GM12878 (cell line): Measurements from ENCODE around the gene RAD51B. TPM values are rescaled to one million over a fixed set of nuclear protein-coding genes. Genes with fewer than 3 reads are reported as not detected.

Experiments
- ATF7 ChIP-seq: fragments of 450-650 bp; IDR thresholded peaks from 2 replicates; pipeline ENCODE4 v1.6.1; 2016; ENCODE audit warnings: low read depth, mild to moderate bottlenecking
- BACH1 ChIP-seq: fragments of 450-650 bp; IDR thresholded peaks from 2 replicates; pipeline ENCODE4 v1.6.1; 2017; ENCODE audit warnings: mild to moderate bottlenecking, borderline replicate concordance
- BRCA1 ChIP-seq: IDR thresholded peaks from 2 replicates; pipeline ENCODE4 v1.6.1; 2011; ENCODE audit warnings: low read depth, low read length, improper control_type of control experiment
- CHD4 ChIP-seq: fragments of 200-600 bp; sonication (generic); IDR thresholded peaks from 2 replicates; pipeline ENCODE4 v1.6.1; 2016; ENCODE audit warnings: mild to moderate bottlenecking
- EED ChIP-seq: sonication (generic); IDR thresholded peaks from 2 replicates; pipeline ENCODE4 v1.6.1; 2016; ENCODE audit warnings: antibody characterized with exemption, low read depth
- EGR1 ChIP-seq, 2 experiments: IDR thresholded peaks; 1 replicate in 1 of 2; 2 replicates in 1 of 2; pipeline ENCODE4 v1.6.1; 2011 to 2012; ENCODE audit warnings: low read depth in 2 of 2, low read length in 2 of 2, borderline replicate concordance in 1 of 2, mild to moderate bottlenecking in 1 of 2, moderate library complexity in 1 of 2
- EP300 ChIP-seq, 2 experiments: fragments of 150-350 bp in 1 of 2; IDR thresholded peaks; 2 replicates each; pipeline ENCODE4 v1.6.1; 2011 to 2012; ENCODE audit warnings: low read depth in 2 of 2, low read length in 2 of 2, borderline replicate concordance in 1 of 2, improper control_type of control experiment in 1 of 2, inconsistent platforms in 1 of 2; ENCODE audit not compliant: control insufficient read depth in 1 of 2
- ETV6 ChIP-seq, 2 experiments: fragments of 450-650 bp in 1 of 2; IDR thresholded peaks in 1 of 2; conservative IDR thresholded peaks in 1 of 2; 2 replicates each; pipeline ENCODE4 v1.6.1; 2014; ENCODE audit warnings: antibody characterized with exemption in 1 of 2, borderline replicate concordance in 1 of 2, low read depth in 1 of 2, mild to moderate bottlenecking in 1 of 2, moderate library complexity in 1 of 2
- FOXM1 ChIP-seq: IDR thresholded peaks from 2 replicates; pipeline ENCODE4 v1.6.1; 2012; ENCODE audit warnings: low read depth, mild to moderate bottlenecking, inconsistent platforms, low read length, moderate library complexity
- HDAC2 ChIP-seq: fragments of 200-600 bp; sonication (generic); IDR thresholded peaks from 2 replicates; pipeline ENCODE4 v1.6.1; 2017
- HDGF ChIP-seq: fragments of 450-650 bp; IDR thresholded peaks from 2 replicates; pipeline ENCODE4 v1.6.1; 2016; ENCODE audit warnings: antibody characterized with exemption
- HSF1 ChIP-seq: fragments of 150-350 bp; IDR thresholded peaks from 2 replicates; pipeline ENCODE4 v1.6.1; 2014; ENCODE audit warnings: mild to moderate bottlenecking, low read depth, low read length
- KAT2A ChIP-seq: conservative IDR thresholded peaks from 2 replicates; pipeline ENCODE4 v1.6.1; 2011; ENCODE audit warnings: low read depth, low read length; ENCODE audit not compliant: control insufficient read depth
- MEF2A ChIP-seq: IDR thresholded peaks from 2 replicates; pipeline ENCODE4 v1.6.1; 2011; ENCODE audit warnings: low read depth, mild to moderate bottlenecking, low read length, moderate library complexity; ENCODE audit not compliant: insufficient read depth
- MYB ChIP-seq: fragments of 150-350 bp; IDR thresholded peaks from 2 replicates; pipeline ENCODE4 v1.6.1; 2014; ENCODE audit warnings: mild to moderate bottlenecking, low read depth, low read length, borderline replicate concordance
- MYC ChIP-seq: IDR thresholded peaks from 2 replicates; pipeline ENCODE4 v1.6.1; 2011; ENCODE audit warnings: mild to moderate bottlenecking, low read length, moderate library complexity, inconsistent platforms; ENCODE audit not compliant: insufficient read depth, insufficient replicate concordance, insufficient read length, severe bottlenecking
- NRF1 ChIP-seq: conservative IDR thresholded peaks from 2 replicates; pipeline ENCODE4 v1.6.1; 2011; ENCODE audit warnings: mild to moderate bottlenecking, low read depth, low read length, improper control_type of control experiment
- PAX5 ChIP-seq: IDR thresholded peaks from 2 replicates; pipeline ENCODE4 v1.6.1; 2011; ENCODE audit warnings: low read depth, low read length, borderline replicate concordance
- PAX8 ChIP-seq: fragments of 450-650 bp; IDR thresholded peaks from 2 replicates; pipeline ENCODE4 v1.6.1; 2017; ENCODE audit warnings: mild to moderate bottlenecking, moderate library complexity
- POLR2A ChIP-seq: IDR thresholded peaks from 2 replicates; pipeline ENCODE4 v1.6.1; 2011; ENCODE audit warnings: low read depth, mild to moderate bottlenecking, low read length
- POU2F2 ChIP-seq: IDR thresholded peaks from 3 replicates; pipeline ENCODE4 v1.6.1; 2011; ENCODE audit warnings: low read depth, mild to moderate bottlenecking, low read length, borderline replicate concordance
- STAT1 ChIP-seq: fragments of 450-650 bp; conservative IDR thresholded peaks from 2 replicates; pipeline ENCODE4 v1.6.1; 2014; ENCODE audit warnings: antibody characterized with exemption, mild to moderate bottlenecking
- TARDBP ChIP-seq: IDR thresholded peaks from 2 replicates; pipeline ENCODE4 v1.6.1; 2016; ENCODE audit warnings: borderline replicate concordance
- TCF7 ChIP-seq: IDR thresholded peaks from 2 replicates; pipeline ENCODE4 v1.6.1; 2014; ENCODE audit warnings: antibody characterized with exemption, borderline replicate concordance
- ZBED1 ChIP-seq: IDR thresholded peaks from 2 replicates; pipeline ENCODE4 v1.6.1; 2016; ENCODE audit warnings: borderline replicate concordance
- ZZZ3 ChIP-seq: IDR thresholded peaks from 2 replicates; pipeline ENCODE4 v1.6.1; 2011; ENCODE audit warnings: low read depth; ENCODE audit not compliant: control insufficient read depth, insufficient read length
- polyA plus RNA-seq, 11 experiments: library from polyadenylated mRNA; depleted of rRNA in 4 of 11; unstranded in 6 of 11; stranded (reverse) in 5 of 11; fragments of >200 nt; fragmentation: Nextera tagmentation in 4 of 11; fragmentation: Illumina TruSeq in 1 of 11; extraction: Ambion mirVana in 4 of 11; extraction: Trizol in 1 of 11; gene quantifications; 1 replicate in 1 of 11; 2 replicates in 10 of 11; pipeline versions ENCODE4 v1.2.1 to v1.2.3, GENCODE V29; 2011 to 2016; ENCODE audit warnings: inconsistent platforms in 2 of 11, missing spikeins in 2 of 11, low read depth in 1 of 11
- total RNA-seq, 4 experiments: library from RNA; depleted of rRNA in 3 of 4; stranded (reverse); fragments of >200 nt in 3 of 4; fragmentation: Illumina TruSeq in 1 of 4; extraction: Trizol in 1 of 4; gene quantifications; 2 replicates each; pipeline versions ENCODE4 v1.2.1 to v1.2.3, GENCODE V29; 2013 to 2021
- TF ChIP-seq, protein P1 (sequence below): fragments of 450-650 bp; conservative IDR thresholded peaks from 2 replicates; pipeline ENCODE4 v1.6.1; 2017; ENCODE audit warnings: mild to moderate bottlenecking, moderate library complexity
- TF ChIP-seq, protein P2 (sequence below): IDR thresholded peaks from 2 replicates; pipeline ENCODE4 v1.6.1; 2012; ENCODE audit warnings: low read depth, low read length, improper control_type of control experiment

RAD51B gene
- total and polyA plus RNA-seq, 10 of the 15 experiments (the other 5 are each of a cell fraction or from before 2014, with no cell fraction given): 9.8 to 26.8 (median 21.3) TPM

DNA sequence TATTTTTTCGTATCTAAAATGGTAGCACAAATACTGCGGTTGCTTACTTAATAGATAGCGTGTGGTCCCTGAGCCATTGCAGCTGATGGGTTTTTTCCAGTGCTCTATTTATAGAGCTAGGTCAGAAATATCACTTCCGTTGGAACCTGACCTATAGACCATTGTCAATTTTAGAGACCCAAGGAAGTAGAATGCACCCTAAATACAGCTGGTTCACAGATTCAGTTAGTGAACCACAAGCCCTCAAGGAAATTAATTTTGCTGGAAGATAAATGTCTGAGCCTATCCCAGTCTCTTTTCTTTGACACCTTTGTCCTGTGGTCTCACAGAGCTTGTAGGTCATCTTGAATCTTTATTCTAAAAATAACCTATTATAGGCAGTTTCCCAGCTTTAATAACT lies 582.3 kb downstream of the RAD51B start (continued):
- TF ChIP-seq, protein P1, sequence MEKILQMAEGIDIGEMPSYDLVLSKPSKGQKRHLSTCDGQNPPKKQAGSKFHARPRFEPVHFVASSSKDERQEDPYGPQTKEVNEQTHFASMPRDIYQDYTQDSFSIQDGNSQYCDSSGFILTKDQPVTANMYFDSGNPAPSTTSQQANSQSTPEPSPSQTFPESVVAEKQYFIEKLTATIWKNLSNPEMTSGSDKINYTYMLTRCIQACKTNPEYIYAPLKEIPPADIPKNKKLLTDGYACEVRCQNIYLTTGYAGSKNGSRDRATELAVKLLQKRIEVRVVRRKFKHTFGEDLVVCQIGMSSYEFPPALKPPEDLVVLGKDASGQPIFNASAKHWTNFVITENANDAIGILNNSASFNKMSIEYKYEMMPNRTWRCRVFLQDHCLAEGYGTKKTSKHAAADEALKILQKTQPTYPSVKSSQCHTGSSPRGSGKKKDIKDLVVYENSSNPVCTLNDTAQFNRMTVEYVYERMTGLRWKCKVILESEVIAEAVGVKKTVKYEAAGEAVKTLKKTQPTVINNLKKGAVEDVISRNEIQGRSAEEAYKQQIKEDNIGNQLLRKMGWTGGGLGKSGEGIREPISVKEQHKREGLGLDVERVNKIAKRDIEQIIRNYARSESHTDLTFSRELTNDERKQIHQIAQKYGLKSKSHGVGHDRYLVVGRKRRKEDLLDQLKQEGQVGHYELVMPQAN: no peak
- TF ChIP-seq EED (peak; percentile 89), POLR2A (no peak), TARDBP (no peak), MYB (peak; percentile 81), HSF1 (no peak), KAT2A (no peak), HDGF (no peak), MEF2A (peak; percentile 100), ZZZ3 (no peak), PAX5 (peak; percentile 79; the same call in 1 of the 2 replicates), STAT1 (no peak), PAX8 (no peak; the same call in 1 of the 2 replicates), BACH1 (no peak; the same call in 1 of the 2 replicates), EGR1 (IDR thresholded peaks at IDR 0.05; ENCODE audit: borderline replicate concordance in 1 of 2, low read depth in 2 of 2, low read length in 2 of 2) (no peak), BRCA1 (no peak), POU2F2 (peak; percentile 89; the same call in 2 of the 3 replicates), ATF7 (peak; percentile 92), MYC (no peak), TCF7 (peak; percentile 80), EP300 (IDR thresholded peaks at IDR 0.05; ENCODE audit: borderline replicate concordance in 1 of 2, control insufficient read depth in 1 of 2, low read depth in 2 of 2, low read length in 2 of 2) (peak; percentile 94 to 99), ETV6 (conservative IDR thresholded peaks at IDR 0.05 in 1 of 2, IDR thresholded peaks at IDR 0.05 in 1 of 2; ENCODE audit: borderline replicate concordance in 1 of 2, low read depth in 1 of 2) (peak in 1 of 2 experiments; percentile 92; a peak in 1 of 4 replicates), FOXM1 (peak; percentile 100), ZBED1 (peak; percentile 94), NRF1 (no peak), HDAC2 (no peak), CHD4 (no peak)
- TF ChIP-seq, protein P2, sequence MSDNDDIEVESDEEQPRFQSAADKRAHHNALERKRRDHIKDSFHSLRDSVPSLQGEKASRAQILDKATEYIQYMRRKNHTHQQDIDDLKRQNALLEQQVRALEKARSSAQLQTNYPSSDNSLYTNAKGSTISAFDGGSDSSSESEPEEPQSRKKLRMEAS: no peak
